ENCODE data around the gene ABTB1.

GRCh38 chr3:127670229-127670559, 2.6 kb upstream of the ABTB1 start:
- TF ChIP-seq CTCF (IDR thresholded peaks at IDR 0.05) (no peak), POLR2A (IDR thresholded peaks at IDR 0.05) (no peak)

Data from ovary (tissue), 3 donors.